Tibial artery (tissue), 4 donors: ENCODE results near the gene POLR3E.

Source experiments
- DNase-seq, 2 donors: peaks; one replicate each; pipeline ENCODE4 v3.0.0-alpha.2; 2019
- H3K27ac ChIP-seq, 2 donors: fragments of 200-600 bp; sonication (generic) in 1 of 2; 1 replicate in 1 of 2; 2 replicates in 1 of 2; pipeline ENCODE4 v1.5.1; 2018 to 2019; ENCODE audit warnings: mild to moderate bottlenecking in 1 of 2
- H3K27me3 ChIP-seq, 2 donors: fragments of 200-600 bp; sonication (generic) in 1 of 2; one replicate each; pipeline versions ENCODE4 v1.5.1 to v1.6.0; 2016 to 2019
- H3K36me3 ChIP-seq, 3 donors: fragments of 200-600 bp; sonication (generic) in 2 of 3; one replicate each; pipeline ENCODE4 v1.5.1; 2016 to 2019; ENCODE audit warnings: mild to moderate bottlenecking in 2 of 3
- H3K4me1 ChIP-seq, 4 donors: fragments of 200-600 bp; sonication (generic) in 2 of 4; 1 replicate in 3 of 4; 2 replicates in 1 of 4; pipeline ENCODE4 v1.5.1; 2016 to 2019
- H3K4me3 ChIP-seq, 2 donors: fragments of 200-600 bp; sonication (generic) in 1 of 2; 1 replicate in 1 of 2; 2 replicates in 1 of 2; pipeline ENCODE4 v1.5.1; 2018 to 2019; ENCODE audit warnings: mild to moderate bottlenecking in 2 of 2
- H3K9me3 ChIP-seq, 3 donors: fragments of 200-600 bp; sonication (generic) in 1 of 3; one replicate each; pipeline ENCODE4 v1.5.1; 2016 to 2019
- intact Hi-C: fragments of 100-400 bp; cut with DNase I; formaldehyde crosslinking; loops from one replicate; pipeline ENCODE4 v1.15.0; 2023; ENCODE audit warnings: low total_unique reads
- TF ChIP-seq, protein P1 (sequence below), 2 experiments: fragments of 200-600 bp in 1 of 2; fragments of 450-650 bp in 1 of 2; IDR thresholded peaks; one replicate each; pipeline ENCODE4 v1.5.1; 2017 to 2019; ENCODE audit warnings: antibody characterized with exemption in 2 of 2, mild to moderate bottlenecking in 1 of 2, moderate library complexity in 1 of 2

Gene POLR3E

DNA sequence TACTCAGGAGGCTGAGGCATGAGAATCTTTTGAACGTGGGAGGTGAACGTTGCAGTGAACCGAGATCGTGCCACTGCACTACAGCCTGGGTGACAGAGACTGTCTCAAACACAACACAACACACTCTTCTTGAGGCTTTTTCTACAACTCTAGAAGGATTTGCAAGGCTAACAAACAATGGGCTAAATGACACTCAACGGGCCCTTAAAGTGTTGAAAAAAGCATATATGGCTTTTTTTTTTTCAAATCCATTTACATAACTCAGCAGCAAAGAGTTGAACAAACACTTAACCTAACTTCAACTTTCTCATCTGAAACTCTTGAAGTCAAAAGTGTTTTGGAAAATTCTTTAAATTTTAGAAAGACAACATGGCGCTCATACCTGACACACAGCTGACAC is 54.9 kb downstream of the POLR3E start:
- H3K27me3 ChIP-seq: no peaks in the 10 kb centered on the region
- intact Hi-C loops: no loop called here
- H3K4me3 ChIP-seq: no peak overlapping the region
- no peak overlapping the region for H3K27ac ChIP-seq
- peaks cover 0 to 15% (median 6%) of the 10 kb centered on the region in 4 donors for H3K4me1 ChIP-seq
- TF ChIP-seq, protein P1, sequence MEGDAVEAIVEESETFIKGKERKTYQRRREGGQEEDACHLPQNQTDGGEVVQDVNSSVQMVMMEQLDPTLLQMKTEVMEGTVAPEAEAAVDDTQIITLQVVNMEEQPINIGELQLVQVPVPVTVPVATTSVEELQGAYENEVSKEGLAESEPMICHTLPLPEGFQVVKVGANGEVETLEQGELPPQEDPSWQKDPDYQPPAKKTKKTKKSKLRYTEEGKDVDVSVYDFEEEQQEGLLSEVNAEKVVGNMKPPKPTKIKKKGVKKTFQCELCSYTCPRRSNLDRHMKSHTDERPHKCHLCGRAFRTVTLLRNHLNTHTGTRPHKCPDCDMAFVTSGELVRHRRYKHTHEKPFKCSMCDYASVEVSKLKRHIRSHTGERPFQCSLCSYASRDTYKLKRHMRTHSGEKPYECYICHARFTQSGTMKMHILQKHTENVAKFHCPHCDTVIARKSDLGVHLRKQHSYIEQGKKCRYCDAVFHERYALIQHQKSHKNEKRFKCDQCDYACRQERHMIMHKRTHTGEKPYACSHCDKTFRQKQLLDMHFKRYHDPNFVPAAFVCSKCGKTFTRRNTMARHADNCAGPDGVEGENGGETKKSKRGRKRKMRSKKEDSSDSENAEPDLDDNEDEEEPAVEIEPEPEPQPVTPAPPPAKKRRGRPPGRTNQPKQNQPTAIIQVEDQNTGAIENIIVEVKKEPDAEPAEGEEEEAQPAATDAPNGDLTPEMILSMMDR (IDR thresholded peaks at IDR 0.05): no peak
- DNase-seq: no peak
- peaks cover 31 to 53% (median 33%) of the 10 kb centered on the region in 3 donors for H3K36me3 ChIP-seq
- no peaks in the 10 kb centered on the region for H3K9me3 ChIP-seq

DNA sequence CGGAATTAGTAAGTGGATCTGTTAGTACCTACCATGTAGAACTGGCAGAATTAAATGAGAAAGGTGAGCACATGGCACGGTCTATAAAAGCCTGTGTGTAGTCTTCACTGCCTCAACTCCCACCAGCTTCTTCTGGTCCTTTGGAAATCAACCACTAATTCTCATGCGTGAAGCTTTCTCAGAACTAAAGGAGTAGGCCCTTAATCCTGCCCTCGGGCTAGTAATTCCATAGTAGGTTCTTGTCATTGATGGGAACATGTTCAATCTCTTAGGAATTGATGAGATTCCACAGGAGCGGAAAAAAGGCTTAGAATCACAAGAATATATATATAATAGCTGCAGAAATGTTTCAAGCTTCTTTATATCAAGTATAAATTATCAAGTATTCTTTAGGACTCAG is 55.5 kb downstream of the POLR3E start:
- DNase-seq: no peak
- intact Hi-C loops: no loop called here
- Histone ChIP-seq H3K36me3 (peaks cover 25 to 47% (median 27%) of the 10 kb centered on the region in 3 donors), H3K27me3 (no peaks in the 10 kb centered on the region), H3K4me1 (peaks cover 0 to 21% (median 8%) of the 10 kb centered on the region in 4 donors), H3K27ac (no peak overlapping the region), H3K9me3 (no peaks in the 10 kb centered on the region), H3K4me3 (no peak overlapping the region)
- TF ChIP-seq, protein P1 (IDR thresholded peaks at IDR 0.05): no peak

DNA sequence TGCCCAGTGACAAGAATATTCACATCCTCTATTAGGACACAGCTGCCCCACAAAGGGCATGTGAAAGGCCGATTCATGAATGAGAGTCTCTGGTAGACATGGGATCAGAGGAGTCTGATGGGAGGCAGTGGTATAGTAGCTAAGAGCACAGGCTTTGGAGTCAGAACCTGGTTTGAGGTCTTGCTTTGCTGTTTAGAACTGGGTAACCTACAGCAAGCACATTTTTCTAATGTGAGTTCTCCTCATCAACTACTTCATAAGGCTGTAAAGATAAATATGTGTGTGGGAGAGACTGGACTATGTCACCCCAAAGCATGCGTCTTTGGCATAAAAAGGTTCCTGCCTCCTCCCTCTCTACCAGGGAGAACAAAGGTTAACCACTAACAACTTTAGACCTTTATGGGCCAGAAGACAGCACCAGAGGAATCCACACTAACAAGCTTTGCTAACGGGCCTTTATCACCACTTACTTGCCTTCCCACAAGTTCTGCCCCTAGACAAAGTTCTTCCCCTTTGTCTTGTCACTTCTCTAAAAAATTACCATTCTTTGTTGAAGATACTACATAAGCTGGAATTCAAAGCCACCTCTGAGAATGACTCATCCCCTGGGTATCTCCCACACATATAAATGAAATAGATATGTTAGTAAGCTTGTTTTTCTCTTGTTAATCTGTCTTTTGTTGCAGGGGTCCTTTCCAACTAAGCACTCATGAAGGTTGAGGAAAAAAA is 56.1 kb downstream of the POLR3E start:
- DNase-seq: no peak

DNA sequence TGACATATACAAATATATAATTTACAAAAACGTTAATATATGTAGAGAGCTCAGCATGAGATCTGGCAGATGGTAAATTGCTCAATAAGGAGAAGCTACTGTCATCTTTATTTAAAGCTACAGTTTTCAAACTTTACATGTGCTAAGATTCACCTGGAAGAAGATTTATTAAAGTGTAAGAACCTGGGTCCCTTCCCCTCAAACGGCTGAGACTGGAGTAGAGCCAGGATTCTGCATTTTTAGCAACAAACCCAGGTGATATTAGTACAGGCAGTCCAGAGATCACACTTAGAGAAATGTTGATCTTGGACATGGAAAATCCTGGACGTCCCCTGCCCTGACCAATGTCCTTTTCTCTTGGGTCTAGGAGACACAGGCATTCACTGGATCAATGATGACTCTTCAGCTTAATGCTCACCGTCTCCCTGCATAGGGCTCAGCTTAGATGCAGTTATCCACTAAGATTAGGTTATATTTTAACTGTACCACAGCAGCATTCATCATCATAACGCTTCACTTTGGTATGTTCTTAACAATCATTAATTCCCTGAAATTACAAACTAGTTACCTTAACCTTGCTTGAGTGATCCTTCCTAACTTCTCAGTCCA is 56.8 kb downstream of the POLR3E start:
- TF ChIP-seq, protein P1 (IDR thresholded peaks at IDR 0.05): no peak
- H3K9me3 ChIP-seq: no peaks in the 10 kb centered on the region
- DNase-seq: no peak
- H3K27ac ChIP-seq: no peak overlapping the region
- intact Hi-C loops: no loop called here
- peaks cover 12 to 34% (median 14%) of the 10 kb centered on the region in 3 donors for H3K36me3 ChIP-seq
- H3K27me3 ChIP-seq: no peaks in the 10 kb centered on the region
- H3K4me1 ChIP-seq: peaks cover 0 to 28% (median 9%) of the 10 kb centered on the region in 4 donors
- no peak overlapping the region for H3K4me3 ChIP-seq

More for the DNA sequence above, 56.1 kb downstream of the POLR3E start:
- Histone ChIP-seq H3K9me3 (no peaks in the 10 kb centered on the region), H3K4me1 (peaks cover 0 to 27% (median 9%) of the 10 kb centered on the region in 4 donors), H3K36me3 (peaks cover 19 to 41% (median 21%) of the 10 kb centered on the region in 3 donors), H3K4me3 (no peak overlapping the region), H3K27me3 (no peaks in the 10 kb centered on the region), H3K27ac (no peak overlapping the region)
- TF ChIP-seq, protein P1 (IDR thresholded peaks at IDR 0.05): no peak
- intact Hi-C loops: no loop called here

DNA sequence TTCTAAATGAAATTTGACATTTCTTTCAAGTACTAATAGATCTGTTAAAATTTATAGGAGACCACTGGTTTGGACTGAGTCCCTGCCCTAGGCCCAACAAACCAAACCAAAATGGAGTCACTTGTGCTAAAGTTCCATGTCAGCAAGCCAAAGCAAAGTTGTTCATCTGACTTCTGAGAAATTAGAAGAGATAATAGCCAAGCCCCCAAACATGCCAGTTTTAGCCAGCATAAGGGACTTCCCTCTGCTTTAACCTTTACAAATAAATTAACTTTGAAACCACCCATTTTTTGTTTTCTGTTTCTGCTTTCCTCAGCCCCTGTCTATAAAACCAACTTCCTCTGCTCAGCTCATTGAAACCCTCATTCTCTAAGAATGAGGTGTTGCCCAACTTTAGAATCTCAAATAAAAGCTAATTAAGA is 58.3 kb downstream of the POLR3E start:
- Histone ChIP-seq H3K4me3 (no peak overlapping the region), H3K36me3 (peaks cover 0 to 20% (median 0%) of the 10 kb centered on the region in 3 donors), H3K4me1 (peaks cover 0 to 28% (median 9%) of the 10 kb centered on the region in 4 donors), H3K27ac (no peak overlapping the region), H3K9me3 (no peaks in the 10 kb centered on the region), H3K27me3 (no peaks in the 10 kb centered on the region)
- TF ChIP-seq, protein P1 (IDR thresholded peaks at IDR 0.05): no peak
- intact Hi-C loops: no loop called here
- no peak for DNase-seq
